IMR-90 (cell line): Measurements from ENCODE around the gene TXNL1. TPM values are rescaled to one million over a fixed set of nuclear protein-coding genes. Genes with fewer than 3 reads are reported as not detected.

Source experiments
- ATAC-seq: fragments of 200-7000 bp; cut with Tn5 transposase; 2 replicates; pipeline ENCODE4 v1.9.1; 2020; ENCODE audit warnings: low read depth, mild to moderate bottlenecking, moderate library complexity
- BruUV-seq: library from RNA; stranded (reverse); fragments of 400-500 nt; replicated peaks from 2 replicates; lab custom pipeline; 2021; lab: Mats Ljungman, UMichigan
- CTCF ChIA-PET: fragments of 300-600 bp; formaldehyde crosslinking; extraction: SDS; loops from one replicate; lab custom pipeline; 2021; ENCODE audit warnings: antibody characterized with exemption; lab: Yijun Ruan, JAX
- POLR2A ChIA-PET: fragments of 300-600 bp; sonication (Branson Sonifier 250); formaldehyde crosslinking; loops from one replicate; lab custom pipeline; 2022; ENCODE audit warnings: antibody characterized with exemption; ENCODE audit not compliant: unreplicated experiment; lab: Charles Lee
- DNase-seq: peaks from one replicate; pipeline ENCODE4 v3.0.0; 2013
- H2AFZ ChIP-seq: replicated peaks from 2 replicates; pipeline ENCODE3; 2013; ENCODE audit warnings: low read length, mild to moderate bottlenecking; ENCODE audit not compliant: poor library complexity
- H2AK5ac ChIP-seq: 2 replicates; pipeline ENCODE4 v1.6.1; 2013; ENCODE audit warnings: low read depth, low read length, inconsistent platforms
- H2AK9ac ChIP-seq: replicated peaks from 2 replicates; pipeline ENCODE3; 2013; ENCODE audit warnings: mild to moderate bottlenecking, low read depth, low read length, moderate library complexity; ENCODE audit not compliant: poor library complexity
- H2BK120ac ChIP-seq: 2 replicates; pipeline ENCODE4 v1.6.1; 2013; ENCODE audit warnings: low read depth, low read length, inconsistent platforms
- H2BK15ac ChIP-seq: 3 replicates; pipeline ENCODE4 v1.6.1; 2013; ENCODE audit warnings: low read depth, low read length, inconsistent platforms
- H2BK20ac ChIP-seq: 2 replicates; pipeline ENCODE4 v1.6.1; 2013; ENCODE audit warnings: low read depth, mild to moderate bottlenecking, inconsistent platforms, low read length, moderate library complexity
- H2BK5ac ChIP-seq: 2 replicates; pipeline ENCODE4 v1.6.1; 2013; ENCODE audit warnings: mild to moderate bottlenecking, low read depth, low read length, inconsistent platforms; ENCODE audit not compliant: poor library complexity, severe bottlenecking
- H3K14ac ChIP-seq: replicated peaks from 2 replicates; pipeline ENCODE4 v1.6.1; 2013; ENCODE audit warnings: low read depth, low read length, inconsistent platforms
- H3K18ac ChIP-seq: 2 replicates; pipeline ENCODE4 v1.6.1; 2013; ENCODE audit warnings: low read depth, low read length, control low read depth
- H3K23ac ChIP-seq: 2 replicates; pipeline ENCODE4 v1.6.1; 2013; ENCODE audit warnings: low read depth, low read length, inconsistent platforms
- H3K27ac ChIP-seq: 2 replicates; pipeline ENCODE4 v1.5.1; 2013; ENCODE audit warnings: mild to moderate bottlenecking, control low read depth, low read length; ENCODE audit not compliant: insufficient read depth
- H3K27me3 ChIP-seq: 2 replicates; pipeline ENCODE4 v1.6.1; 2013; ENCODE audit warnings: low read length; ENCODE audit not compliant: control insufficient read depth, insufficient read depth
- H3K36me3 ChIP-seq: 2 replicates; pipeline ENCODE4 v1.6.1; 2013; ENCODE audit warnings: low read length, mixed read lengths; ENCODE audit not compliant: control insufficient read depth, insufficient read depth
- H3K4ac ChIP-seq: 2 replicates; pipeline ENCODE4 v1.6.1; 2013; ENCODE audit warnings: low read depth, low read length, inconsistent platforms
- H3K4me1 ChIP-seq: 2 replicates; pipeline ENCODE4 v1.6.1; 2013; ENCODE audit warnings: low read length, mixed read lengths; ENCODE audit not compliant: control insufficient read depth, insufficient read depth
- H3K4me2 ChIP-seq: 2 replicates; pipeline ENCODE4 v1.6.1; 2013; ENCODE audit warnings: low read depth, mild to moderate bottlenecking, control low read depth, low read length, moderate library complexity
- H3K4me3 ChIP-seq: 2 replicates; pipeline ENCODE4 v1.5.1; 2013; ENCODE audit warnings: low read depth, mild to moderate bottlenecking, control low read depth, low read length, moderate library complexity; ENCODE audit not compliant: insufficient read depth
- H3K56ac ChIP-seq: 2 replicates; pipeline ENCODE4 v1.6.1; 2013; ENCODE audit warnings: low read length, inconsistent platforms; ENCODE audit not compliant: insufficient read depth; ENCODE audit errors: extremely low read depth
- H3K79me1 ChIP-seq, 2 experiments: 2 replicates each; pipeline ENCODE4 v1.6.1; 2013; ENCODE audit warnings: low read length in 2 of 2, inconsistent platforms in 1 of 2, low read depth in 1 of 2
- H3K9ac ChIP-seq: 2 replicates; pipeline ENCODE4 v1.6.1; 2013; ENCODE audit warnings: low read depth, low read length, control low read depth
- H3K9me1 ChIP-seq: 2 replicates; pipeline ENCODE4 v1.6.1; 2013; ENCODE audit warnings: low read length, inconsistent platforms; ENCODE audit not compliant: insufficient read depth
- H3K9me3 ChIP-seq: 2 replicates; pipeline ENCODE4 v1.6.1; 2013; ENCODE audit warnings: low read length; ENCODE audit not compliant: control insufficient read depth, insufficient read depth
- H4K20me1 ChIP-seq: 2 replicates; pipeline ENCODE4 v1.6.1; 2013; ENCODE audit warnings: low read length, inconsistent platforms; ENCODE audit not compliant: insufficient read depth
- H4K5ac ChIP-seq: 2 replicates; pipeline ENCODE4 v1.6.1; 2013; ENCODE audit warnings: mild to moderate bottlenecking, low read depth, low read length, control low read depth
- H4K8ac ChIP-seq, 2 experiments: 2 replicates each; pipeline ENCODE4 v1.6.1; 2013; ENCODE audit warnings: low read depth in 2 of 2, low read length in 2 of 2, control low read depth in 1 of 2, inconsistent platforms in 1 of 2
- H4K91ac ChIP-seq: 2 replicates; pipeline ENCODE4 v1.6.1; 2013; ENCODE audit warnings: low read depth, low read length, inconsistent platforms; ENCODE audit not compliant: insufficient read depth
- BHLHE40 ChIP-seq: fragments of 150-350 bp; IDR thresholded peaks from 2 replicates; pipeline ENCODE4 v1.6.1; 2016; ENCODE audit warnings: mild to moderate bottlenecking, low read depth, low read length
- CHD1 ChIP-seq: IDR thresholded peaks from 2 replicates; pipeline ENCODE4 v1.6.1; 2012; ENCODE audit warnings: low read depth, low read length, improper control_type of control experiment
- FOS ChIP-seq: fragments of 150-350 bp; IDR thresholded peaks from 2 replicates; pipeline ENCODE4 v1.6.1; 2016; ENCODE audit warnings: low read depth, low read length
- MAFK ChIP-seq: IDR thresholded peaks from 2 replicates; pipeline ENCODE4 v1.6.1; 2012; ENCODE audit warnings: low read depth, low read length, improper control_type of control experiment
- NFE2L2 ChIP-seq: fragments of 150-350 bp; IDR thresholded peaks from 2 replicates; pipeline ENCODE4 v1.6.1; 2016; ENCODE audit warnings: low read depth, mild to moderate bottlenecking, low read length
- POLR2A ChIP-seq: IDR thresholded peaks from 2 replicates; pipeline ENCODE4 v1.6.1; 2012; ENCODE audit warnings: mild to moderate bottlenecking, low read depth, low read length
- RAD21 ChIP-seq: IDR thresholded peaks from 2 replicates; pipeline ENCODE4 v1.6.1; 2012; ENCODE audit warnings: low read length, improper control_type of control experiment
- WGBS, 2 experiments: methylation state at CpG; one replicate each; pipeline versions ENCODE4 v1.1.5 to v1.1.7; 2013; ENCODE audit warnings: missing lambda C conversion rate in 2 of 2; ENCODE audit not compliant: insufficient read length in 1 of 2; ENCODE audit errors: extremely low coverage in 2 of 2; 5-methylcytosine and 5-hydroxymethylcytosine counted together
- dilution Hi-C: fragments of 300-500 bp; cut with HindIII; formaldehyde crosslinking; loops from one replicate; pipeline ENCODE4 v1.14.3; 2018; ENCODE audit warnings: low sequenced_read_pairs; ENCODE audit not compliant: unreplicated experiment
- in situ Hi-C: fragments of 300-500 bp; cut with MboI; formaldehyde crosslinking; loops from 3 replicates; pipeline ENCODE4 v1.14.3; 2019; ENCODE audit warnings: low sequenced_read_pairs, inconsistent platforms, mixed read lengths
- intact Hi-C: fragments of 100-400 bp; cut with micrococcal nuclease; formaldehyde crosslinking; loops from 2 replicates; pipeline ENCODE4 v1.10.0; 2022
- polyA plus RNA-seq, 3 experiments: library from polyadenylated mRNA; depleted of rRNA; stranded (reverse); fragments of >200 nt; gene quantifications; 2 replicates each; pipeline ENCODE4 v1.2.3, GENCODE V29; 2012; ENCODE audit warnings: low replicate concordance in 1 of 3
- total RNA-seq: library from RNA; depleted of rRNA; stranded (reverse); fragments of >200 nt; gene quantifications from 2 replicates; pipeline ENCODE4 v1.2.3, GENCODE V29; 2012
- TF ChIP-seq, protein P1 (sequence below): fragments of 150-350 bp; IDR thresholded peaks from 2 replicates; pipeline ENCODE4 v1.6.1; 2016; ENCODE audit warnings: low read depth, mild to moderate bottlenecking, low read length, moderate library complexity, borderline replicate concordance
- TF ChIP-seq, protein P2 (sequence below): fragments of 150-350 bp; IDR thresholded peaks from 2 replicates; pipeline ENCODE4 v1.6.1; 2017; ENCODE audit warnings: mild to moderate bottlenecking, antibody characterized with exemption, low read length, low read depth
- TF ChIP-seq, protein P3 (sequence below): conservative IDR thresholded peaks from 2 replicates; pipeline ENCODE4 v1.5.1; 2012; ENCODE audit warnings: mild to moderate bottlenecking, low read depth, low read length, improper control_type of control experiment

Gene TXNL1
- total and polyA plus RNA-seq, 2 of the 4 experiments (the other 2 are of a cell fraction) = 38.7 to 62.5 TPM

DNA sequence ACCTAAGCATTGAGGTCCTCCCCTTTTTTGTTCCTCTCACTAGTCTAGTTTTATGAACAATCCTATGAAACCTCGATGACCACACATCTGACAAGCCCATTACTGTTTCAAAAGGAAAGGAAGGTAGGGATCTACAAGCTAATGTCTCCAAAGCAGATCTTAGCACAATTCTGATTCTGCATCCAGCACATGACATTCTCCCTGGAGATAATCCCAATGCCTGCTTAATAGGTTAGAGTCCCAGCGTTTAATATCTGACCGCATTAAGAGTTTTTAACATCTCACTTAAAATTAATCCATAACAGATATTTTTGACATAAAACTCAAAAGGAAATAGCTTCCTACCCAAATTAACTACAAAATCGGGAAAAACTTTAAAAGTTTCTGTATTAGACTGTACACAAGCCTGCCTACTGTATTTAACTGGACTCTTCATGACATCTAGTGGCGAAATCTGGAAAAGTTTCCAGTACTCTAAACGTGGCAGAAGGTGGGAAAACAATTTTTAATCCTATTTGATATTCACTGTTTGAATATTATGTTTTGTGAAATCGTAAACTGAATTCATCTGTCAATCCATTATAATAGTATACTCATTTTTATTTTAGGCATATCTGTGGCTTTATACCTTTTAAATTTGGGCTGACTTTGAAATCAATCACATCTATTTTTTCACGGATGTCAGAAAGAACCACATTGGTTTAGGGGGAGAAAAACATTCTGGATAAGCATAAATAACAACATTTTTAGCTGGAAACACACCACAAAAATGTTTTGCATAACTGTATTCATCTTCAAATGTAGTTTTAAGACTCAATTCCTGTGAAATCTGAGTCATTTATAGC lies 62.4 kb downstream of the TXNL1 start (continued):
- TF ChIP-seq FOS = no peak
- TF ChIP-seq NFE2L2 = no peak
- no peak for TF ChIP-seq MAFK
- peak; percentile 44; the same call in 1 of the 2 replicates for TF ChIP-seq POLR2A

DNA sequence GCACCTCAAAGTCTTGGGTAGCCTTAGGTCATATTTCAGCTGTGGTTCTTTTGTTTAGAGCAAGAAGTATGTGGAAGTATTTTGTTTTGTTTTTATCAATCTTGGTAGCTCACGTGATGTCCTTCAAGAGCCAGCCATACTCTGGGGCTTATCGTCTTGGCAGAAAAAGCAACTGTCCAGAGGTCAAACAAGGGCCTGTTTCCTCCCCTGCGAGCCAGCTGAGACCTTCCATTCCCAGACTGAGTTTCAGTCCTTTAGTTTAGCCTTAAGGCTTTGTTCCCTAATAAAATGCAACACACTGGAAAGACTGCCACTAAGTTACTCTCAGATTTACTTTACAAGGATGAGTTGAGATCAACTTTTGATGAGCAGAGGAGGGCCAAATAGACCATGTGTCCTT lies 63.5 kb downstream of the TXNL1 start:
- H4K8ac ChIP-seq = peak overlapping the region; percentile 75 to 79; a peak in 3 of 4 replicates
- no peaks in the 10 kb centered on the region for H4K20me1 ChIP-seq
- intact Hi-C loops = loop anchor here (5.0 to 10.0 kb wide), 6 partner anchors 410 to 1590 kb away; no protein-coding TSS in a partner anchor
- H2AK5ac ChIP-seq = peak overlapping the region; percentile 96
- H3K18ac ChIP-seq = peak overlapping the region; percentile 94
- H4K91ac ChIP-seq = peak overlapping the region; percentile 91
- peak overlapping the region; percentile 97 for H3K14ac ChIP-seq
- peaks cover 10% of the 10 kb centered on the region for H3K4me1 ChIP-seq
- H4K5ac ChIP-seq = peak overlapping the region; percentile 85
- no peaks in the 10 kb centered on the region for H3K27me3 ChIP-seq
- peak overlapping the region; percentile 28; the same call in 1 of the 2 replicates for H3K9ac ChIP-seq
- H3K79me1 ChIP-seq = no peaks in the 10 kb centered on the region
- peak overlapping the region; percentile 98 for H3K4ac ChIP-seq
- TF ChIP-seq RAD21 (no peak), NFE2L2 (no peak), BHLHE40 (peak; percentile 23; the same call in 1 of the 2 replicates), MAFK (no peak), POLR2A (no peak), CHD1 (no peak), FOS (no peak)
- TF ChIP-seq, protein P1, sequence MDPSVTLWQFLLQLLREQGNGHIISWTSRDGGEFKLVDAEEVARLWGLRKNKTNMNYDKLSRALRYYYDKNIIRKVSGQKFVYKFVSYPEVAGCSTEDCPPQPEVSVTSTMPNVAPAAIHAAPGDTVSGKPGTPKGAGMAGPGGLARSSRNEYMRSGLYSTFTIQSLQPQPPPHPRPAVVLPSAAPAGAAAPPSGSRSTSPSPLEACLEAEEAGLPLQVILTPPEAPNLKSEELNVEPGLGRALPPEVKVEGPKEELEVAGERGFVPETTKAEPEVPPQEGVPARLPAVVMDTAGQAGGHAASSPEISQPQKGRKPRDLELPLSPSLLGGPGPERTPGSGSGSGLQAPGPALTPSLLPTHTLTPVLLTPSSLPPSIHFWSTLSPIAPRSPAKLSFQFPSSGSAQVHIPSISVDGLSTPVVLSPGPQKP = no peak
- TF ChIP-seq, protein P2, sequence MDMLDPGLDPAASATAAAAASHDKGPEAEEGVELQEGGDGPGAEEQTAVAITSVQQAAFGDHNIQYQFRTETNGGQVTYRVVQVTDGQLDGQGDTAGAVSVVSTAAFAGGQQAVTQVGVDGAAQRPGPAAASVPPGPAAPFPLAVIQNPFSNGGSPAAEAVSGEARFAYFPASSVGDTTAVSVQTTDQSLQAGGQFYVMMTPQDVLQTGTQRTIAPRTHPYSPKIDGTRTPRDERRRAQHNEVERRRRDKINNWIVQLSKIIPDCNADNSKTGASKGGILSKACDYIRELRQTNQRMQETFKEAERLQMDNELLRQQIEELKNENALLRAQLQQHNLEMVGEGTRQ = peak; percentile 33; the same call in 1 of the 2 replicates
- TF ChIP-seq, protein P3, sequence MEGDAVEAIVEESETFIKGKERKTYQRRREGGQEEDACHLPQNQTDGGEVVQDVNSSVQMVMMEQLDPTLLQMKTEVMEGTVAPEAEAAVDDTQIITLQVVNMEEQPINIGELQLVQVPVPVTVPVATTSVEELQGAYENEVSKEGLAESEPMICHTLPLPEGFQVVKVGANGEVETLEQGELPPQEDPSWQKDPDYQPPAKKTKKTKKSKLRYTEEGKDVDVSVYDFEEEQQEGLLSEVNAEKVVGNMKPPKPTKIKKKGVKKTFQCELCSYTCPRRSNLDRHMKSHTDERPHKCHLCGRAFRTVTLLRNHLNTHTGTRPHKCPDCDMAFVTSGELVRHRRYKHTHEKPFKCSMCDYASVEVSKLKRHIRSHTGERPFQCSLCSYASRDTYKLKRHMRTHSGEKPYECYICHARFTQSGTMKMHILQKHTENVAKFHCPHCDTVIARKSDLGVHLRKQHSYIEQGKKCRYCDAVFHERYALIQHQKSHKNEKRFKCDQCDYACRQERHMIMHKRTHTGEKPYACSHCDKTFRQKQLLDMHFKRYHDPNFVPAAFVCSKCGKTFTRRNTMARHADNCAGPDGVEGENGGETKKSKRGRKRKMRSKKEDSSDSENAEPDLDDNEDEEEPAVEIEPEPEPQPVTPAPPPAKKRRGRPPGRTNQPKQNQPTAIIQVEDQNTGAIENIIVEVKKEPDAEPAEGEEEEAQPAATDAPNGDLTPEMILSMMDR = no peak
- no peaks in the 10 kb centered on the region for H3K36me3 ChIP-seq
- peak overlapping the region; percentile 37 for H2AK9ac ChIP-seq
- H3K27ac ChIP-seq = peak overlapping the region; percentile 74; the same call in 1 of the 2 replicates
- CTCF ChIA-PET = interaction anchor here (0.6 to 1.2 kb wide), 2 partner anchors 284 to 577 kb away, joined by 3 read pairs; no protein-coding TSS in a partner anchor
- peak overlapping the region; percentile 74; the same call in 2 of the 3 replicates for H2BK15ac ChIP-seq
- POLR2A ChIA-PET = no interaction called here
- H3K4me2 ChIP-seq = no peak overlapping the region
- no peaks in the 10 kb centered on the region for H3K9me3 ChIP-seq
- in situ Hi-C loops = loop anchor here (5.0 to 25.0 kb wide), 5 partner anchors 720 to 1463 kb away; no protein-coding TSS in a partner anchor
- peaks cover 5% of the 10 kb centered on the region for H3K9me1 ChIP-seq
- peak overlapping the region; percentile 92 for H2BK20ac ChIP-seq
- peak overlapping the region; percentile 60; the same call in 1 of the 2 replicates for H3K23ac ChIP-seq
- 34% methylated on average over 2 of the region's 3 CpGs; no CpG with 5 or more reads in 1 of the 2 experiments for WGBS, 2 experiments
- peak overlapping the region; percentile 28 for H2AFZ ChIP-seq
- DNase-seq (peak; percentile 35), ATAC-seq (peak; percentile 56)
- dilution Hi-C loops = no loop called here
- no peak overlapping the region for H3K4me3 ChIP-seq
- H2BK120ac ChIP-seq = peak overlapping the region; percentile 93
- H3K56ac ChIP-seq = peak overlapping the region; percentile 24; the same call in 1 of the 2 replicates
- peak overlapping the region; percentile 38 for H2BK5ac ChIP-seq
- no TSS peak for BruUV-seq
